ENCODE data around the gene ZNF512B.
"Not testable (repeated sequence)": the region's sequence is repeated elsewhere in the genome, so short reads cannot be mapped to it uniquely, and the experiment has no call there.

Gene ZNF512B

DNA sequence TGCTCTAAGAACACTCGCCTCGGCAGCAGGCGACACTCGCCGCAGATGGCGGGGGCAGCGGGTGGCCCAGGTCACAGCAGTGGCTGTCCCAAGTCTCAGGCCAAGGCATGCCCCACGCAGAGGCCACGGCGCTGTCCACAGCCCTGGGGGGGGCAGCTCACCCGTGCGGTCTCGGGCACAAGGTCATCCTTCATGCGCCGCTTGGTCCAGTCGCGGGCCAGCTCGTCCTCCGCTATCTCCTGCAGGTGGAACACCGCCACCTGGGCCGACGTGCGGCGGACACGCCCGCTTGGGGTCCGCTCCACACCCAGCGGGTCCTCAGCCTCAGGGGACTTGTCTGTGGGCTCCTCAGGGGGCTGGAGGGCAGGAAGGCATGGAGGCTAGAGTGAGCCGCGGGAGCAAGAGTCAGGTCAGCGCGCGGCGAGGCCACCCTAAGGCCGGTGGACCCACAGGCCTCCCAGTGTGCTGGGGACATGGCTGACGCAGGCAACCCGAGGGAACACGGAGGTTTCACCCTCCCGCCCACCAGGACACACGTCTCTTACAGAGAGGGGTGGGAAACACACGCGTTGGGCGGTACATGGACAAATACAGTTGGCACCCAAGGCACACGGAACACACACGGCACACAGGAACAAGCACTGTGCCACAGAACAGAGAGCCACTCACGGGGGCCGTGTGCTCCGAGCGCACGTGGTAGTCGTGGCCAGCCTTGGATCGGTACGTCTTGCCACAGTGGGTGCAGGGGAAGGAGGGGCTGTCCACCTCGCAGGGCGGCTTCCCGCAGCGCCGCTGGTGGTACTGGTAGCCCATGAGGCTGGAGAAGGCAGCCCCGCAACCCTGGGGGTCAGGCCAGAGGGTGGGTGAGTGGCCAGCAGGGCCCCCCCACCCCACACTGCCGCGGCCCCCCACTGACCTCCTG is 7.0 kb downstream of the ZNF512B start:
- DNase-seq (ENCODE audit: low read depth), result no peak

DNA sequence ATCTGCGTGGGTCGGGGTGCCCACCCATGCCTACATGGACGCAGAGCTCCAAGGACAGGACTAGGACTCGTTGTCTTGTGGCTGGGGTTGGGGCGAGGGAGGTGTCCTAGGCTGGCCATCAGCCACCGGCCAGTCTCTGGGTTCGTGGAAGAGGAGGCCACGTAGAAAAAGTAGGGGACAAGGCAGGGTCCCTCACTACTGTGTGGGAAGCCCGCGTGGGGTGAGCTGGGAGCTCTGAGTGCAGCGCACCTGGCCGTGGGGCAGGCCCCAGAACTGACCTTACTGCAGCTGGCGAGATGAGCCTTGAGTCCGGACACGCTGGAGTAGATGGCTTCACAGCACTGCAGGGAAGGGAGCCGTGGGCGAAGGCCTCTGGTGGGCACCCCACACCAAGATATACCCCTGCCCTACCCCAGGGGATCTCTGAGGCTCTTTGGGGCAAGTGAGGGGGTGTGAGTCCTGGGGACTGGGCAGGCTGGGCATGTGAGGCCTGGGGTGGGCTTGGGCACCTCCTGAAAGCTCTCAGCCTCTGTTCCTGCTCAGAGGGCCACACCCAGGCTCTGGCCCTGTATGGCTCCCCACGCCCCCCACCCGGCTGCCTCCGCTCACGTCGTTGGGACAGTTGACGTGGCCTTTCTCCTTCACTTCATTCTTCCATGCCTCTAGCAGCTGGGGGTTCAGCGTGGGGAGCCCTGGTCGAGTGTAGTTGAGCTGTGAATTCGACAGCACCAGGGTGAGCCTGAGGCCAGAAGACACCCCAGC is 7.9 kb downstream of the ZNF512B start:
- no peak for DNase-seq (ENCODE audit: low read depth)

DNA sequence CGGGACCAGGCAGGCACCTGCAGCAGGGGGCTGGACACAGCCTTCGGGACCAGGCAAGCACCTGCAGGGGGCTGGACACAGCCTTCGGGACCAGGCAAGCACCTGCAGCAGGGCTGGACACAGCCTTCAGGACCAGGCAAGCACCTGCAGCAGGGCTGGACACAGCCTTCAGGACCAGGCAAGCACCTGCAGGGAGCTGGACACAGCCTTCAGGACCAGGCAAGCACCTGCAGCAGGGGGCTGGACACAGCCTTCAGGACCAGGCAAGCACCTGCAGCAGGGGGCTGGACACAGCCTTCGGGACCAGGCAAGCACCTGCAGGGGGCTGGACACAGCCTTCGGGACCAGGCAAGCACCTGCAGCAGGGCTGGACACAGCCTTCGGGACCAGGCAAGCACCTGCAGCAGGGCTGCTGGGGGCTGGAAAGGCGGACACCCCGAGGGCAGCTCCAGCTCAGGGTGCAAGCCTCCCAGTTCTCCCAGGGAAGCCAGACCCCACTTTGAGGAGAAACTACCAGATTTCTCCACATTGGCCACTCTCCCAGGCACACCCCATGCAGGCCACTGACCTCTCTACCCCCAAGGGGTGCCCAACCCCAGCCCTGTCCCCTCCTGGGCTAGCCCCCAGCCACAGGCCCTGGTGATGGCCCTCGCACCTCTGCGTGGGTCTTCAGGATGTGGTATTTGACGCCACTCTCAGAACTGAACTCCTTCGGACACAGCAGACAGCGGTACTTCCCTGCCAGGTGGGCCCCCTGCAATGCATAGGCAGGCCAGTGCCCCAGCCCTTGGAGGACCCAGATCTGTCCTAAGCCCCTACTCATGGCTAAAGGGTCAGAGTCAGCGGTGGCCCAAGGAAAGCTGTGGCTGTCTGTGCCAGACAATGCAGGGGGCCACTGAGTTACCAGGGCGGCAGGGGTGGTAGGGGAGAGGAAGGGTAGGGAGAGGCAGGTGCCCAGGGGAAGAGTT is 8.8 kb downstream of the ZNF512B start:
- DNase-seq (ENCODE audit: low read depth), result not testable (repeated sequence)

DNA sequence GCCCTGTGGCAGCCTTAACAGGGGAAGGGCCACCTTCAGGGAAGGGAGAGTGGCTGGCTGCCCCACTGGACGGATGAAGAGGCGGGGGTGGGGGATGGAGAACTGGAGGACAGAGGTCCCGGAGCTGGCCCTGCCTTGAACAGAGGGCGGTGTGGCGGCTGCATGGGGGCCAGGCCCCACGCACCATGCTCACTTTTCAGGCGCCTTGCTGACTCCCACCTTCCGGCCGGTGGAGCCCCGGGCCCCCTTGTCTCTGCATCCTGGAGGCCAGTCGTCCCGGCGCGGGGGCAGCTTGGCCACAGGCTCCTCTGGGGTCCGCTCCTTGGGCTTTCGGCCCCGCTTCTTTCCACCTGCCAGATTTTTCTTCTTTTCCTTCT is 10.0 kb downstream of the ZNF512B start:
- no peak for DNase-seq (ENCODE audit: low read depth)

DNA sequence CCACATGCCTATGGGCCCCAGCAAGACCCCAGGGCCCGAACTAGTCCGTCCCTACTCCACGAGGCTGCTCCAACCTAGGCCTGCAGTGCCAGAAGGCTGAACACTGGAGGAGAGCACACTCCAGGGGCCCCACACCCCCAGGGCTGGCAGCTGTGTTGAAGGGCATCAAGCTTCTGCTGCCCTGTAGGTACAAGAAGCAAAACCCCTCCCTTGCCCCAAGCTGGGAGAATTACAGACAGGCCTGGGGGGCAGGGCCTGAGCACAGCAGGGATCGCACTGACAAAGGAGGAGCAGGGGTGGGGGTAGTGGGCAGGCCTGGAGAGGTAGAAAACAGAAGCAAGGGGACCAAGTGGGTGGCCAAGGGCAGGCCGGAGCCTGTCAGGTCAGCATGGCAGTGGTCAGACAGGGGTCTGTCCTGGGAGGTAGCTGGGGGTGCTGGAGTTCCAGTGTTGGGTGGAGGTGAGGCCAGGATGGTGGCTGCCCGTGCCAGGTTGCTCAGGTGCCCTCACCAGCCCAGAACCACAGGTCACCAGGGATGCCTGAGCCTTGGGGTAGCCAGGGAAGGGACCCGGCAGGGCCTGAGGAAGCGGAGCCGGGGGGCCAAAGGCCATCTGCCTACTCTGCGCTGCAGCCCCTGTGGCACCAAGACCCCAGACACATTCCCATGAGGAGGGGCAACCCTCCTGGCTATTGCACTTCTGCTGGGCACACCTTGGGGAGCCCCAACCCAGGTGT is 10.6 kb downstream of the ZNF512B start:
- no peak for DNase-seq (ENCODE audit: low read depth)

DNA sequence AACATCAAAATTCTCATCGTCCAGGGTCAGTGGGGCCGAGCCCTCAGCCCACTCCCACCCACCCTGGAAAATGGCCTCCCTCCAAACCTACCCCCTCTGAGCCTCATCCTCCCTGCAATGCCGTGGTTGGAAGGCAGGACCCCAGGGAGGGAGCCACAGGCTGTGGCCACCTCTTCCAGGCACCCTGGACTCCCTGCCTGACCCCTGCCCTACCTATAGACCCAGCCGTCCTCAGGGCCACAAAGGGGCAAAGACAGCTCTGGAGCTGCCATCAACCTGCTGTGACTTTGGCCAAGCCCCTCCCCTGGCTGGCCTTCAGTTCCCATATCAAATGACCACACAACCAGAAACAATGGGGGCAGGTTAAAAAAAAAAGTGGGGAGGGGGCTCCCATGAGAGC is 11.3 kb downstream of the ZNF512B start:
- no peak for DNase-seq (ENCODE audit: low read depth)

DNA sequence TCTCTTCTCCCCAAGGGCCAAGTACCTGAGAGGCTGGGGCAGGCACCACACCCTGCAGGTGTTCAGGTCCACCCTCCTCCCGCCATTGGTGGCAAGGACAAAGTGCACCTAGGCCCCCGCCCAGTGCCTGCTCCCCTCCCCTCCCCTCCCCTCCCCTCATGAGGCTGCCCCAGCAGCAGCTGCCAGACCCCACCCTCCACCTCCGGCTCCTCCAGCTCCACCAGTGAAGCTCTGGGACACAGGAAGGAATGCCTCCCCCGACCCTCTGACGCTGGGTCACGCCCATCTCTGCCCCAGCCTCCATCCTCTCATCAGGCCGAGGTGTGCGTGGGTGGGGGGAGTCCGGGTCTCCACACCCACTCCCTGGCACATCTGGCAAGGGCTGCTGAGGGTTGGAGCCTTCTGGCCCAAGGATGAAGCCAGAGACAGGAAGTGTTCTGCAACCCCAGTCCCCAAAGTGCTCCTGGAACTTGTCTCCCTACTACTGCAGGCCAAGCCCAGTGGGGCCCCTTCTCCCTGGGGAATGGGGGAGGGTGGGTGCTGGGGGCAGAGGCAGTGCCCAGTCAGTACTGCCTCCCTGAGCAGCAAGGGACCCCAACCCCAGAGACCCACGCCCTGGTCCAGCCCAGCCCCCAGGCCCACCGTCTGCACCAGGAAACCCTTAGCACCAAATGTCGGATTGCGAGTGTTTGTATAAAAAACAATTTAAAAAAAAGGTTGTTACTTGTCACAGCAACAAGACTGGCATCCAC is 11.9 kb downstream of the ZNF512B start:
- no peak for DNase-seq (ENCODE audit: low read depth)

DNA sequence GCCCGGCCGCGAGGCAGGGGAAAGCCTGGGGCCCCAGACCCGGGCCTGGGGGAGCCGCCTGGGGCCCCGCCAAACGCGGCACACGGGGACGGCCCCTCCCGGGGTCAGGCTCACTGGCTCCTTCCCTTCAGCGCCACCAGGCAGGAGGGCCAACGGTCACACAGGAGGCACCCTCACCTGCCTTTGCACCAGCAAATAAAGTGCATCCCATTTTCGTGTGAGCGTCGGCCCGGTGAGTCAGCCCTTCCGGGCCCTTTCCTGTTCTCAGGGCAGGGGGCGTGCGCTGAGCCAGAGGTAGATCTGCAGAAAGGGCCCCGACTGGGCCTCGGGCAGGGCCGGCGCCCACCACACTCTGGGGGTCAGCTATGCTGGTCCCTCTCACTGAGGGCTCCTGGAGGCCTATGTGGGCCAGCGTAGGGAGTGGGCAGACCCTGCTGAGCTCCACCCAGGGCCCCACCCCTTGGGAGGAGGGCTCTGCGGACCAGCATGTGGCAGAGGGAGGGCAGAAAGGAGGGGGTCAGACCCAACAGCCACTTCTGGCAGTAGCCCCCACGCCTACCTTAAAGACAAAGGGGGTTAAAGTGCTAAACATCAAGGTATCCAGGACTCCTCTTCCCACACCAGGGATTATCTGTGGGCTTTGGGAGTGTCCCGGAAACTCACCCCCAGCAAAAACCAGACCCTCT is 12.6 kb downstream of the ZNF512B start:
- DNase-seq (ENCODE audit: low read depth), result no peak

DNA sequence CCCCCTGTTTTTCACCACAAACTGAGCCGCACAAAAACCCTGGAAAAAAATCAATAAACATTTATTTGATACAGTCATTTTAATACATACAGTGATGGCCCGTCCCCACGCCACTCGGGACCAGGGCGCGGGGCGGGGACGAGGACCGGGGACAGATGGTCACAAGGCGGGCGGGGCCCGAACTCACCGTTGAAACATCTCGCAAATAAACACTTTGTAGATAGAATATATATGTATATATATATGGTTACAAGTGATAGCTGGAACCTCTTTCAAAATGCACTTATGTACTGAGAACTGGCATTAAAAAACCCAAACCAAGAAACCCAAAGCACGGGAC is 13.1 kb downstream of the ZNF512B start:
- no peak for DNase-seq (ENCODE audit: low read depth)

DNA sequence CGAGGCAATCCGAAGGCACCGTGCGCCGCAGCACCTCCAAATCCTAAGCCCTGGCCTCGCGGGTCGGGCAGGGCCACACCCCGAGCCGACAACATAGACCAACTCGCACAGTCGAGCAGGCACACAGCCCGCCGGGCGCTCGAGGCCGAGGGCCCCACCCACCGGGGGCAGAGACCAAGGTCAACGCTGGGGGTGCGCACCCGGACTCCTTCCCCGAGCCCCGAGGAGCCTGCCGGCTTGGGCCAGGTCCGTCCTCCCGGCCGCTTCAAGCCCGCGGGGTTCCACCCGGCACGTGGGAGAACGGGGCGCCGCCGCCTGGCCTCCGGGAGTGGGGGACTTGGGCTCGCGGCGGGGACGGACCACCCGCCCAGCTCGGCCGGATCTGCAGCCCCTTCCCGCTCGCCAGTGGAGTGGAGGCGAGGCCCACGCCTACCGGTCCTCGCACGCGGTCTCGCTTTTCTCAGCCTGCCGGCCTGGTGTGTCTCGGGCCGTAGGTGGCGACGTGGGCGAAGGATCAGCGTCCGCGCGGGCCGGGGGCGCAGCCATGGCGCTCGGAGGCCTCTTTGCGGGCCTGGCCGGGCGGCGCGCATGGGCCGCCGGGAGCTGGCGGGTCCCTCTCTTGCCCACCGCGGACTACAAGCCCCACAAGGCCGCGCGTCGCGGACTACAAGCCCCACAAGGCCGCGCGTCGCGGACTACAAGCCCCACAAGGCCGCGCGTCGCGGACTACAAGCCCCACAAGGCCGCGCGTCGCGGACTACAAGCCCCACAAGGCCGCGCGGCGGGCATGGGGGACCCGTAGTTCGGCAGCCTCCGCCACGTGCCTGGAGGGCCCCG is 13.7 kb downstream of the ZNF512B start, which contains the start of gene UCKL1:
Gene UCKL1 (minus strand): TSS at position 590 of the 837 bp plus-strand sequence. CDS start 44 bp downstream, at position 546.
- peak; percentile 89 for DNase-seq (ENCODE audit: low read depth)

DNA sequence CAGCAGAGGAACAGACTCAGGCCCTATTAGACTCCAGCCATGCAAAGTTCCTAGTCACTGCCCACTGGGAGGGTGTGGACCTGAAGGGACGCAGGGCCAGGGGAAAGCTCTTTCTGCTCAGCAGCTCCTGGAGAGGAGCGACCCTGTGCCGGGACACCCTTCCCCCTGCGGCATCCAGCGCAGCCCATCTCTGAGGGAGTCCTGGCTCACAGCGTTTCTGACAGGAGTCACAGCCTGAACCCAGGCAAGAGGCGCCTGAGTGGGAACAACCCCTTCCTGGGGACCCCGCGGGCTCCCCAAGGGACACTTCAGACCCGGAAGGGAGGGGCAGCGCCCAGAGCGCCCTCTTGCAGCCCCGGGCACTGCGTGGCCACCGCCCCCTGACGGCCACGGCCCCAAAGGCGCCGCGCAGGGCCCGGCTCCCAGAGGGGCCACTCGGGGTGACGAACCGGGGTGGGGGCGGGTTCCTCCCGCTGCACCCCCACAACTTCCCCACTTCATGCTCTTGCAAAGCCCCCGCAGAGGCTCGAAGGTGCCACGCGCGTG is 14.4 kb downstream of the ZNF512B start:
- DNase-seq (ENCODE audit: low read depth), result no peak

DNA sequence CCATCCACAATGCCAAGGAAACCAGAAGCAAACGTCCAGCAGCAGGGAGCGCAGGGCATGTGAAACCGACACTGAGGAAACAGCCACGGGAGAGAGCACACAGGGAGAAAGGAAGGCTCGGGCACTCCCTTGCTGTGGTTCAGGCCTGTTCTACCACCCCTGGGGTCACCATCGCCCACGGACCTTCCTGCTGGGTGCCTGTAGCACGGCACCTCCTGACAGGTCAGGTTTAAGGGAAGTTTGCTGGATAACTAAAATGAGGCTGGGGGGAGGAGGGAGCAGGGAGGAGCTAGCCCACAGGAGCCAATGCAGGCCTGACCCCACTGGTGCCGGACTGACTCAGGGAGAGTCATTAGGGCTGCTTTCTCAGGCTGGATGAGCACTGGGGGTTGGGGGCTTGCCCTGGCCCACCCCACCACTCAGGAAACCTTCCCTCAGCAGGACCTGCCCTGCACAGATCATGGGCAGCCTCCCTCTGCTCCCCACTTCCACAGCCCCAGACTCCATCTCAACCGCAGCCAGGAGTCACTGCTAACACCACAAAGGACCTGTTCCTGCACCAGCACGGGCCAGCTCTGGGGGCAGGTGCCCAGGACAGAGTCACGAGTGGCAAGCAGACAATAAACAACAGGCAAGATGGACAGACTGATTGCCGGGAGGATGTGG is 15.8 kb downstream of the ZNF512B start:
- DNase-seq (ENCODE audit: low read depth), result no peak

DNA sequence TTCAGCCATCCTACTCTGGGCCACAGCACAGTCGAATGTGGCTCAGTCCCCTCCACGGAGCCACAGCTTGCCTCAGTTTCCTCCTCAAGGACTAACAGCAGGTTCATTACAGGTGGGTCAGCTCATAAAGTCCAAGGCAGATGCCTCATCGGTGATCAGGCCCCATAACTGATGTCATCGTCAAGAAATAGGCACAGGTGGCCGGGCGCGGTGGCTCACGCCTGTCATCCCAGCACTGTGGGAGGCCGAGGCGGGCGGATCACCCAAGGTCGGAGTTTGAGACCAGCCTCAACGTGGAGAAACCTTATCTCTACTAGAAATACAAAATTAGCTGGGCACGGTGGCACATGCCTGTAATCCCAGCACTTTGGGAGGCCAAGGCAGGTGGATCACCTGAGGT is 17.0 kb downstream of the ZNF512B start:
- no peak for DNase-seq (ENCODE audit: low read depth)

DNA sequence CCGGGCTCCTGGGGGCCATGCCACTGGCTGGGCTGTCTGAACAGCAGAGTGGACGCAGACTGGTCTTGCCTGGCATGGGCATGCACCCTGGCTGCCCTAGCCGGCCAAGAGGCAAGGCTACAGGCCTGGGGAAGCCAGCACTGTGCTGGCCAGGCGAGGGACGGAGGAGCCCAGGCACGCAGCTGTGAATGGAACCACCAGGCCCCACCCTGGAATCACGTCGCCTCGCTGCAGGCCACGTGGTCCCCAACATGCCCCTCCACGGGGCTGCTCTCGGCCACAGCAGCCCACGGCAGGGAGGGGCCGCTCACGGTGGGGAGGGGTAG is 17.6 kb downstream of the ZNF512B start:
- DNase-seq (ENCODE audit: low read depth), result no peak

DNA sequence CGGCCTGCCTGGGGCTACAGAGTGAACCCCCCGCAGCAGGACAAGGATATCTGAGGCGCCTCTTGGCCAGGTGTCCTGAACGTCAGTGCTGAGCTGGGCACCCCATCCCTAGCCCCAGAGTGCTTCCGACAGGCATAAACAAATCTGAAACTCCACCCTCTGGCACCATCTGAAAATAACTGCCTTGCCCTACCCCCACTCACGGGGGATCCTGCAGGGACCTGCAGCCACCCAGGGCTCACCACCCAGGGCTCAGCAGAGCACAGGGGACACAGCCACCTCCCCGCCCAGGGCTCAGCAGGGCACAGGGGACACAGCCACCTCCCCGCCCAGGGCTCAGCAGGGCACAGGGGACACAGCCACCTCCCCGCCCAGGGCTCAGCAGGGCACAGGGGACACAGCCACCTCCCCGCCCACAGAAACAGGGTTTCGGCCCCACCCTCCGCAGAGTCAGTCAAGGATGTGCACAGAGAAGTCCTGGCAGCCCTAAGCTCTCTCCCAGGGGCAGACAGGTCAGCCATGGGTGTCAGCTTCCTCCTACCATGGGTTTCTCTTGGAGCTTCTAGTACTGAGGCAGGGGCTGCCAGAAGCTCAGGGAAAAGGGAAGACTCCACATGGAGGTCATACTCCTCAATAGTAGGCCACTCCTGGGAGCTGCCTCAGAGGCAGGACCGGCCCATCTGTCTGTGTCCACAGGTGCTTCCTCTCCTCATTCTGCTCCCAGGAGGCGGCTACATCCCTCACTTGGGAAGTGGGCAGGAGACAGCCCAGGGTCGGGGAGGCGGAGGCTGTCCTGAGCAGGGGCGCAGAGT is 18.1 kb downstream of the ZNF512B start:
- DNase-seq (ENCODE audit: low read depth), result no peak

DNA sequence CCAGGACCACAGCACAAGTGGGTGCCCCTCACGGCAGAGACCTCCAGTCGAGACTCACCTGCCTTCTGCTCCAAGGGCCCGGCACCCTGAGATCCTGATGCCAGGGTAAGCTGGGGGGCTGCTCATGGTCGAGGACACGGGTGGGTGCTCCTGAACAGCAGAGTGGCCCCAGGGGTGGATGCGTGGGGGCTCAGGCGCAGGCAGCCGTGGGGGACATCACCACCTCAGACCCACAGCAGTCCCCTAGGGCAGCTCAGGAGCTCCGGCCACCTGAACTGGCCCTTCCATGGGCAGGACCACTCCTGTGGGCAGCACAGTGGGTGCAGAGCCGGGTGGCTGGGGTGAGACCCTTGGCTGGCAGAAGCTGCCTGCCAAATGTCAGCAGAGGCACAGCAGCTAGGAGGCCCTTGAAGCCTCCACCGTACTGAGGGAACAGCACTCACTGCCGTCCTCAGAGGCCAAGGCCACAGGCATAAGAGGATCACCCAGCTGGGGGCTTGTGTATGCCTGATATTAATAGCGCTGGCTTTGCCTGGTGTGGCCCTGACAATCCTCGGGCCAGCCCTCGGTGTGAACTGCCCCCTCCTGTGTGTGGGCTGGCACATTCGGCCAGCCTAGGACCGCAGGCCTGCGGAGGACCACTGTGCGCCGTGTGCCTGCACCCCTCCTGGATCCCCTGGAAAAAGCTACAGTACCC is 18.9 kb downstream of the ZNF512B start:
- DNase-seq (ENCODE audit: low read depth), result no peak
